Inflammatory macrophage treated with lipopolysaccharide for 1 hour (primary cell): ENCODE data around the gene C1GALT1C1L.
"Not testable (repeated sequence)": the region's sequence is repeated elsewhere in the genome, so short reads cannot be mapped to it uniquely, and the experiment has no call there.

Experiments
- DNase-seq, 2 donors: peaks; one replicate each; pipeline ENCODE4 v3.0.0-alpha.2; 2020 to 2022

The C1GALT1C1L gene

GRCh38 chr2:43648994-43649701 is 27.1 kb downstream of the C1GALT1C1L start:
- DNase-seq, result no peak

GRCh38 chr2:43643680-43644079 is 32.5 kb downstream of the C1GALT1C1L start:
- DNase-seq, result no peak

GRCh38 chr2:43642363-43642762 is 33.9 kb downstream of the C1GALT1C1L start:
- DNase-seq, result no peak

DNA sequence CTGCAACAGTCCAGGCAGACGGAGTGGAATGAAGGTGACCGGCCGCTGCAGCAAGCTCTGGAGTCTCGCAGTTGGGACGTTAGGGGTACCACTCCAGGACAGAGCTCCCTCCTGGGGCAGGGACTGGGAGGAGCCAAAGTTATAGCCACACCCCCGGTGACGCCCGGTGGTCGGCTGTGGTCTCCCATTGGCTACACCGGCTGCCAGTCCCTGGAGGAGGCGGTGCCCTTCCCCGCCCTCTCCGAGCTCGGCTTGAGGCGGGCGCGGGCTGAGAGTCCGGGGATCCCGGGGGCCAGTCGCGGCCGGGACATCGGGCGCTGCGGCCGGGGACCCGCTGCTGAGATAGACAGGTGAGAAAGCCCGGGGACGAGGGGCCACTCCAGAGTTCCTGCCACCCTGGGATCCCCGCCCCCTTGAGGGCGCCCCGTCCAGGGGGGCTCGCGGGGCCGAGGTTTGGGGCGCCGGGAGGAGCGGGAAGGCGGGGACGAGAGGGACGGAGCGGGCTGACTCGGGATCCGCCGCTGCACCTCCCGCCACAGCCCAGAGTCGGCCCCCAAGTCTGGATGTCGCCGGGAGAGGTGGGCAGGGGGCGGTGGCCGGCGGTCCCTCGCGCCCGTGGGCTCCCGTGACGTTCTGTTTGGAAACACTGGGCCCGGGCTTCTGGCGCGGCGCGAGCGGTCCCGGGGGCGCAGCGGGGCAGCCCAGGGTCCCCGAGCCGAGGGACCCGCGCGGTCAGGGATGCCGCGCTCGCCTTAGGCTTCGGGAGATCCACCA is 39.0 kb downstream of the C1GALT1C1L start, which contains the start of gene PLEKHH2:
TSS of gene PLEKHH2 (plus strand) at position 231 of the 774 bp plus-strand sequence. CDS start 7,414 bp downstream, outside the sequence.
- peak; percentile 50 to 87 for DNase-seq

DNA sequence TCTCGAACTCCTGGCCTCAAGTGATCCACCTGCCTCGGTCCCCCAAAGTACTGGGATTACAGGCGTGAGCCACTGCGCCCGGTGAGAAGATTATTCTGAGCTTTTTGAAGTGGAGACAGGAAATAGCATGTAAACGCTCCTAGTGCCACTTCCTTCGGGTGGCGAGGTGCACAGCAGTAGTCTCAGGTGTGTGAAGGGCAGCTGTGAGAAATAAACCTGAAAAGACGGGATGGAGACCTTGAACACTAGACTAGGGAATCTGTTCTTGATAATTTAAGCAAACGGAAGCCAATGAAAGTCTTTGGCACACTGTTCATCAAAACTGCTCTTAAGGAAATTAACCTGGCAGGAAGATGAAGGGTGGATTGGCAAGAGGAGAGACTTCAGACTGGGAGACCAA is 39.6 kb downstream of the C1GALT1C1L start:
- no peak for DNase-seq

DNA sequence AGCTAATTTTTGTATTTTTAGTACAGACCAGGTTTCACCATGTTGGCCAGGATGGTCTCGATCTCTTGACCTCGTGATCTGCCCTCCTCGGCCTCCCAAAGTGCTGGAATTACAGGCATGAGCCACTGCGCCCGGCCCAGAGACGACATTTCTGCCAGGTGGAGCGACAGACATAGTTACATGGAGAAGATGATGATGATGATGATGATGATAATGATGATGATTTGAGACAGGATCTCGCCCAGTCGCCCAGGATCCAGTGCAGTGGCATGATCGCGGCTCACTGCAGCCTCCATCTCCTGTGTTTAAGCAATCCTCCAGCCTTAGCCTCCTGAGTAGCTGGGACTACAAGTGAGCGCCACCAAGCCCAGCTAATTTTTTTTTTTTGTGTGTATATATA is 40.1 kb downstream of the C1GALT1C1L start:
- DNase-seq, result not testable (repeated sequence)

- DNase-seq, result no peak
These were observed 41.5 kb downstream of the C1GALT1C1L start for GRCh38 chr2:43634604-43635306.

GRCh38 chr2:43631618-43632317 is 44.5 kb downstream of the C1GALT1C1L start:
- no peak for DNase-seq
